HCT116 (cell line): ENCODE data around the gene TMEM178B. TPM values are rescaled to one million over a fixed set of nuclear protein-coding genes. Genes with fewer than 3 reads are reported as not detected.

Experiments used
- ATAC-seq: fragments of 200-7000 bp; cut with Tn5 transposase; 2 replicates; pipeline ENCODE4 v1.9.1; 2020; ENCODE audit warnings: mild to moderate bottlenecking, moderate library complexity
- BruUV-seq: library from RNA; stranded (reverse); fragments of 400-500 nt; replicated peaks from 2 replicates; lab custom pipeline; 2021; lab: Mats Ljungman, UMichigan
- CTCF ChIA-PET: fragments of 300-600 bp; sonication (Branson Sonifier 250); formaldehyde crosslinking; loops from one replicate; lab custom pipeline; 2021; ENCODE audit warnings: antibody characterized with exemption; lab: Charles Lee
- POLR2A ChIA-PET: fragments of 300-600, 350-600 bp; sonication (Branson Sonifier 250); formaldehyde crosslinking; loops from one replicate; lab custom pipeline; 2021; ENCODE audit warnings: antibody characterized with exemption; lab: Charles Lee
- RAD21 ChIA-PET, 2 experiments: fragments of 300-600 bp; sonication (Branson Sonifier 250); formaldehyde crosslinking; loops; one replicate each; lab custom pipeline; 2023; ENCODE audit warnings: low total read pairs in 2 of 2; ENCODE audit not compliant: uncharacterized antibody in 2 of 2, unreplicated experiment in 2 of 2, low non-redundant PET in 1 of 2; lab: Charles Lee
- DNase-seq: peaks from one replicate; pipeline ENCODE4 v3.0.0-alpha.2; 2010; ENCODE audit warnings: low read depth, low spot score
- H2AFZ ChIP-seq: fragments of 200-600 bp; shearing (Covaris generic), sonication (generic); 2 replicates; pipeline ENCODE4 v1.6.1; 2017; ENCODE audit warnings: low read depth, mixed run types, mixed read lengths, antibody characterized with exemption, low read length; ENCODE audit not compliant: poor library complexity, severe bottlenecking
- H3K27ac ChIP-seq: 2 replicates; pipeline ENCODE4 v1.5.1; 2012; ENCODE audit warnings: low read depth, low read length
- H3K27me3 ChIP-seq: fragments of 200-600 bp; sonication (generic); 2 replicates; pipeline ENCODE4 v1.6.1; 2016; ENCODE audit warnings: mixed run types, low read length, mixed read lengths; ENCODE audit not compliant: insufficient read depth
- H3K36me3 ChIP-seq, 2 experiments: fragments of 200-500 bp in 1 of 2; fragments of 200-600 bp in 1 of 2; sonication (Bioruptor generic) in 1 of 2; sonication (generic) in 1 of 2; 2 replicates each; pipeline versions ENCODE4 v1.5.1 to v1.6.1; 2014 to 2016; ENCODE audit warnings: low read length in 2 of 2, inconsistent platforms in 1 of 2, mixed read lengths in 1 of 2, mixed run types in 1 of 2; ENCODE audit not compliant: insufficient read depth in 2 of 2, control insufficient read depth in 1 of 2
- H3K4me1 ChIP-seq, 2 experiments: fragments of 200-600 bp in 1 of 2; sonication (generic) in 1 of 2; 2 replicates each; pipeline versions ENCODE4 v1.5.1 to v1.6.1; 2012 to 2017; ENCODE audit warnings: low read length in 2 of 2, inconsistent platforms in 1 of 2, mild to moderate bottlenecking in 1 of 2, mixed read lengths in 1 of 2, mixed run types in 1 of 2, moderate library complexity in 1 of 2; ENCODE audit not compliant: insufficient read depth in 2 of 2, control insufficient read depth in 1 of 2
- H3K4me2 ChIP-seq: fragments of 200-600 bp; sonication (generic); 2 replicates; pipeline ENCODE4 v1.6.1; 2017; ENCODE audit warnings: mixed run types, low read length, mixed read lengths
- H3K4me3 ChIP-seq, 2 experiments: fragments of 200-600 bp in 1 of 2; sonication (generic) in 1 of 2; replicated peaks in 1 of 2; 2 replicates each; pipeline ENCODE4 v1.5.1; 2011 to 2016; ENCODE audit warnings: low read length in 2 of 2, control low read depth in 1 of 2, low read depth in 1 of 2, mild to moderate bottlenecking in 1 of 2, mixed read lengths in 1 of 2, mixed run types in 1 of 2
- H3K79me2 ChIP-seq: fragments of 200-600 bp; sonication (generic); 2 replicates; pipeline ENCODE4 v1.6.1; 2017; ENCODE audit warnings: mild to moderate bottlenecking, mixed run types, low read length, moderate library complexity, mixed read lengths; ENCODE audit not compliant: insufficient read depth
- H3K9ac ChIP-seq: fragments of 200-600 bp; sonication (generic); 2 replicates; pipeline ENCODE4 v1.6.1; 2016; ENCODE audit warnings: low read length, mixed read lengths
- H3K9me2 ChIP-seq: fragments of 200-600 bp; sonication (generic), shearing (Covaris generic); 2 replicates; pipeline ENCODE4 v1.6.1; 2017; ENCODE audit warnings: mixed run types, mild to moderate bottlenecking, moderate library complexity; ENCODE audit not compliant: insufficient read depth
- H3K9me3 ChIP-seq, 2 experiments: fragments of 200-500 bp in 1 of 2; fragments of 200-600 bp in 1 of 2; sonication (Bioruptor generic) in 1 of 2; sonication (generic) in 1 of 2; 2 replicates each; pipeline ENCODE4 v1.6.1; 2014 to 2017; ENCODE audit warnings: low read length in 2 of 2, mixed read lengths in 2 of 2, inconsistent platforms in 1 of 2, low read depth in 1 of 2, mild to moderate bottlenecking in 1 of 2, mixed run types in 1 of 2, moderate library complexity in 1 of 2; ENCODE audit not compliant: control insufficient read depth in 1 of 2, insufficient read depth in 1 of 2
- H4K20me1 ChIP-seq: fragments of 200-600 bp; sonication (generic), shearing (Covaris generic); 2 replicates; pipeline ENCODE4 v1.6.1; 2017; ENCODE audit warnings: mixed run types, mild to moderate bottlenecking, moderate library complexity; ENCODE audit not compliant: insufficient read depth
- EZH2 ChIP-seq: fragments of 200-600 bp; sonication (generic); IDR thresholded peaks from 2 replicates; pipeline ENCODE4 v1.6.1; 2017; ENCODE audit warnings: antibody characterized with exemption, mixed run types
- POLR2AphosphoS5 ChIP-seq: IDR thresholded peaks from 2 replicates; pipeline ENCODE4 v1.6.1; 2011; ENCODE audit warnings: mild to moderate bottlenecking, low read depth, low read length, moderate library complexity
- REST ChIP-seq: IDR thresholded peaks from 2 replicates; pipeline ENCODE4 v1.6.1; 2012; ENCODE audit warnings: low read depth
- SRF ChIP-seq: IDR thresholded peaks from 2 replicates; pipeline ENCODE4 v1.6.1; 2012; ENCODE audit warnings: low read depth
- ZBTB33 ChIP-seq: IDR thresholded peaks from 2 replicates; pipeline ENCODE4 v1.6.1; 2011; ENCODE audit warnings: mild to moderate bottlenecking, low read length, moderate library complexity; ENCODE audit not compliant: insufficient replicate concordance; ENCODE audit errors: extremely low read depth
- intact Hi-C: fragments of 100-400 bp; cut with micrococcal nuclease; formaldehyde crosslinking; loops from 2 replicates; pipeline ENCODE4 v1.10.0; 2022
- total RNA-seq: library from RNA; stranded (reverse); gene quantifications from one replicate; pipeline ENCODE4 v1.2.1, GENCODE V29; 2021; ENCODE audit not compliant: unreplicated experiment

Gene TMEM178B
- total RNA-seq, 1 experiment from 2014 or later, result 0.02 TPM

DNA sequence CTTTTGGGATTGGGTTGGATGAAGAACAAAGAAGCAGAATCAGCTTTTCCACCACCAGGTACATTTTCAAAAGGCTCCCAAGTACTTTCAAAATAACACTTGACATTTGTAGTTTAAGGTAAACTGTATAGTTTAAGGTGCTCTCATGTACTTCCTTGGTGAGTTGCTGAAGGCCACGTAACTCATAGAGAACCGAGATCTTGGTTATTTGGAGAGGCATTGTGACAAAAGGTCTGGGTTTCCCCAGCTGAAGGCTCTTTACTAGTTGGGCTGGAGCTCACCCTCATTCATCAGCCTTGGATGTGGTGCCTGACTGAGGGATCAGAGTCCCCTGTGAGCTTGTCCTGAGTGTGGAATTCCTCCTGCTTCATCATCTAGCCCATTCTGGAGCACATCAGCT is 191.8 kb downstream of the TMEM178B start (continued):
- TF ChIP-seq REST (no peak), EZH2 (no peak)

- DNase-seq (no peak), ATAC-seq (no peak)
- ChIA-PET POLR2A (no interaction called here), RAD21 (no interaction called here), CTCF (no interaction called here)
- H3K79me2 ChIP-seq, result no peaks in the 10 kb centered on the region
- H3K9ac ChIP-seq, result no peak overlapping the region
- H3K4me3 ChIP-seq, result no peak overlapping the region
- H3K4me2 ChIP-seq, result no peak overlapping the region
- no peaks in the 10 kb centered on the region for H3K9me2 ChIP-seq
- no peaks in the 10 kb centered on the region for H3K36me3 ChIP-seq
- intact Hi-C loops, result loop anchor here (10.0 kb wide), 1 partner anchor 266 kb away; no protein-coding TSS in a partner anchor
- BruUV-seq, result no TSS peak
- no peak overlapping the region for H2AFZ ChIP-seq
- TF ChIP-seq POLR2AphosphoS5 (no peak), ZBTB33 (no peak), SRF (no peak)
- no peaks in the 10 kb centered on the region for H3K9me3 ChIP-seq
- peaks cover 25% of the 10 kb centered on the region for H3K27me3 ChIP-seq
- no peak overlapping the region for H3K27ac ChIP-seq
- no peaks in the 10 kb centered on the region for H3K4me1 ChIP-seq
- no peaks in the 10 kb centered on the region for H4K20me1 ChIP-seq
Measured at GRCh38 chr7:141268614-141269013, 194.8 kb downstream of the TMEM178B start.
